Measurements from ENCODE around the gene USP6NL.

USP6NL gene

DNA sequence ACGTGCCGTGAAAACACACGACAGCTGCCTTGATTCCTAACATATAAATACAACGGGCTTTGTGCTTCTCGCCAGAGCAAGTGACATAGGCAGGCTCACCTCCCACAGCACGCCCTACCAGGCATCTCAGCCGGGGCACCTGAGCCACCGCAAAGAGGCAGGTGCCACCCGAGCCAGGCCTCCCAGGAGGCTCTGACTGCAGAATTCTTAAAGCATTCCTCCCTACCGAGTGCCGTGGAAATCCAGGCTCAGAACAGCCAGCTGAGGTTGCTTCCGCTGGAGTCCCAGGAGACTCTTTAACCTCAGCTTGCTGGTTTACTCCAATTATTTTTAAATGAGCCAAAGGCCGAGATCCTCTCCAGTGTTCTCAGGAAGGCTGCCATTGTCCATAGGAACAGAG lies 206.5 kb downstream of the USP6NL start:
- no peak for DNase-seq

Data from CD4-positive, alpha-beta T cell treated with Interleukin-21 for 1 hour (primary cell).